PC-3 (cell line): ENCODE measurements around the gene POU2F1. TPM values are rescaled to one million over a fixed set of nuclear protein-coding genes. Genes with fewer than 3 reads are reported as not detected.

Experiments
- ATAC-seq: fragments of 200-7000 bp; cut with Tn5 transposase; 2 replicates; pipeline ENCODE4 v1.9.1; 2020; ENCODE audit warnings: mild to moderate bottlenecking, moderate library complexity
- BruUV-seq: library from RNA; stranded (reverse); fragments of 400-500 nt; replicated peaks from 2 replicates; lab custom pipeline; 2021; lab: Mats Ljungman, UMichigan
- CTCF ChIA-PET: fragments of 300-600 bp; sonication (Branson Sonifier 250); formaldehyde crosslinking; loops from one replicate; lab custom pipeline; 2022; ENCODE audit warnings: antibody characterized with exemption; lab: Charles Lee
- POLR2A ChIA-PET: fragments of 300-600 bp; sonication (Branson Sonifier 250); formaldehyde crosslinking; loops from one replicate; lab custom pipeline; 2022; ENCODE audit warnings: antibody characterized with exemption; ENCODE audit not compliant: unreplicated experiment; lab: Charles Lee
- DNase-seq: peaks from one replicate; pipeline ENCODE4 v3.0.0-alpha.2; 2015
- H2AFZ ChIP-seq: fragments of 300-600 bp; sonication (generic); 2 replicates; pipeline ENCODE4 v1.6.0; 2016; ENCODE audit warnings: antibody characterized with exemption, low read length
- H3F3A ChIP-seq: fragments of 300-600 bp; sonication (generic); one replicate; pipeline ENCODE4 v1.6.0; 2017; ENCODE audit warnings: antibody characterized with exemption, low read length, control low read depth, mild to moderate bottlenecking; ENCODE audit not compliant: unreplicated experiment
- H3K27ac ChIP-seq: fragments of 300-600 bp; sonication (generic); 2 replicates; pipeline ENCODE4 v1.5.1; 2016; ENCODE audit warnings: mild to moderate bottlenecking, low read length
- H3K27me3 ChIP-seq: fragments of 300-600 bp; sonication (generic); 2 replicates; pipeline ENCODE4 v1.6.1; 2016; ENCODE audit warnings: low read length, mixed read lengths
- H3K36me3 ChIP-seq: fragments of 300-600 bp; sonication (generic); 2 replicates; pipeline ENCODE4 v1.6.1; 2016; ENCODE audit warnings: low read depth, mixed run types, low read length, mixed read lengths
- H3K4me1 ChIP-seq: fragments of 300-600 bp; sonication (generic); 2 replicates; pipeline ENCODE4 v1.5.1; 2016; ENCODE audit warnings: low read length; ENCODE audit not compliant: insufficient read depth
- H3K4me2 ChIP-seq: fragments of 300-600 bp; sonication (generic); 2 replicates; pipeline ENCODE4 v1.6.0; 2016; ENCODE audit warnings: low read length
- H3K4me3 ChIP-seq: fragments of 300-600 bp; sonication (generic); 2 replicates; pipeline ENCODE4 v1.5.1; 2016; ENCODE audit warnings: mild to moderate bottlenecking, low read length, mixed read lengths
- H3K79me2 ChIP-seq: fragments of 300-600 bp; sonication (generic); 2 replicates; pipeline ENCODE4 v1.6.1; 2017; ENCODE audit warnings: low read length, mixed read lengths
- H3K9ac ChIP-seq: fragments of 300-600 bp; sonication (generic); 2 replicates; pipeline ENCODE4 v1.6.0; 2016; ENCODE audit warnings: mild to moderate bottlenecking, low read length
- H3K9me2 ChIP-seq: fragments of 300-600 bp; sonication (generic); replicated peaks from 2 replicates; pipeline ENCODE4 v1.6.1; 2016; ENCODE audit warnings: mixed run types, low read length, mixed read lengths
- H3K9me3 ChIP-seq: fragments of 300-600 bp; sonication (generic); 2 replicates; pipeline ENCODE4 v1.6.1; 2016; ENCODE audit warnings: low read length, mixed read lengths
- H4K20me1 ChIP-seq: fragments of 300-600 bp; sonication (generic); 2 replicates; pipeline ENCODE4 v1.6.1; 2016; ENCODE audit warnings: low read length, mixed read lengths
- CTCF ChIP-seq: fragments of 300-600 bp; sonication (generic); conservative IDR thresholded peaks from 2 replicates; pipeline ENCODE4 v1.5.1; 2017; ENCODE audit warnings: antibody characterized with exemption, low read depth, mild to moderate bottlenecking, low read length
- EZH2 ChIP-seq: fragments of 300-600 bp; sonication (generic); IDR thresholded peaks from one replicate; pipeline ENCODE4 v1.6.1; 2017; ENCODE audit warnings: antibody characterized with exemption, mild to moderate bottlenecking, low read length; ENCODE audit not compliant: unreplicated experiment
- EZH2phosphoT487 ChIP-seq: fragments of 300-600 bp; sonication (generic); IDR thresholded peaks from 2 replicates; pipeline ENCODE4 v1.6.1; 2018; ENCODE audit warnings: mild to moderate bottlenecking, antibody characterized with exemption, low read length, borderline replicate concordance
- intact Hi-C: fragments of 100-400 bp; cut with micrococcal nuclease; formaldehyde crosslinking; loops from 2 replicates; pipeline ENCODE4 v1.9.0; 2023
- total RNA-seq: library from RNA; depleted of rRNA; stranded (reverse); fragments of >200 nt; gene quantifications from 2 replicates; pipeline ENCODE4 v1.2.3, GENCODE V29; 2014; rRNA removed

The POU2F1 gene
- total RNA-seq, 1 experiment from 2014 or later: 8.7 TPM

GRCh38 chr1:167473761-167474160 lies 253.1 kb downstream of the POU2F1 start:
- intact Hi-C loops: no loop called here
- H4K20me1 ChIP-seq: no peaks in the 10 kb centered on the region
- CTCF ChIA-PET: no interaction called here
- TF ChIP-seq EZH2phosphoT487 (no peak), CTCF (no peak), EZH2 (no peak)
- no peak overlapping the region for H3K4me2 ChIP-seq
- no peaks in the 10 kb centered on the region for H3K4me1 ChIP-seq
- no peaks in the 10 kb centered on the region for H3K9me3 ChIP-seq
- H3F3A ChIP-seq: no peaks in the 10 kb centered on the region
- H3K79me2 ChIP-seq: no peaks in the 10 kb centered on the region
- DNase-seq (no peak), ATAC-seq (no peak)
- POLR2A ChIA-PET: no interaction called here
- no peaks in the 10 kb centered on the region for H3K36me3 ChIP-seq
- no peak overlapping the region for H3K4me3 ChIP-seq
- H3K27me3 ChIP-seq: peaks cover 24% of the 10 kb centered on the region
- H3K9me2 ChIP-seq: no peaks in the 10 kb centered on the region
- no peak overlapping the region for H3K27ac ChIP-seq
- H2AFZ ChIP-seq: no peak overlapping the region
- no peak overlapping the region for H3K9ac ChIP-seq
- BruUV-seq: no TSS peak

- TF ChIP-seq EZH2phosphoT487 (no peak), EZH2 (no peak), CTCF (no peak)
- peaks cover 25% of the 10 kb centered on the region for H3K27me3 ChIP-seq
- POLR2A ChIA-PET: no interaction called here
- H3K4me3 ChIP-seq: no peak overlapping the region
- H3K36me3 ChIP-seq: no peaks in the 10 kb centered on the region
- H3K79me2 ChIP-seq: no peaks in the 10 kb centered on the region
- no peaks in the 10 kb centered on the region for H3K4me1 ChIP-seq
- CTCF ChIA-PET: no interaction called here
- no TSS peak for BruUV-seq
- intact Hi-C loops: no loop called here
- no peaks in the 10 kb centered on the region for H3K9me3 ChIP-seq
- H3K9me2 ChIP-seq: no peaks in the 10 kb centered on the region
- H2AFZ ChIP-seq: no peak overlapping the region
- H3F3A ChIP-seq: no peaks in the 10 kb centered on the region
- no peaks in the 10 kb centered on the region for H4K20me1 ChIP-seq
- no peak overlapping the region for H3K27ac ChIP-seq
- ATAC-seq (no peak), DNase-seq (no peak)
- no peak overlapping the region for H3K9ac ChIP-seq
- H3K4me2 ChIP-seq: no peak overlapping the region
These were observed 253.5 kb downstream of the POU2F1 start for GRCh38 chr1:167474191-167474641.

GRCh38 chr1:167476061-167476460 lies 255.4 kb downstream of the POU2F1 start:
- Histone ChIP-seq H3K4me3 (no peak overlapping the region), H3K4me1 (no peaks in the 10 kb centered on the region), H3F3A (no peaks in the 10 kb centered on the region), H4K20me1 (no peaks in the 10 kb centered on the region), H3K27ac (no peak overlapping the region), H2AFZ (no peak overlapping the region), H3K9me2 (no peaks in the 10 kb centered on the region), H3K79me2 (no peaks in the 10 kb centered on the region), H3K4me2 (no peak overlapping the region), H3K9me3 (no peaks in the 10 kb centered on the region), H3K9ac (no peak overlapping the region), H3K27me3 (peaks cover 32% of the 10 kb centered on the region), H3K36me3 (no peaks in the 10 kb centered on the region)
- POLR2A ChIA-PET: no interaction called here
- DNase-seq (no peak), ATAC-seq (no peak)
- intact Hi-C loops: no loop called here
- CTCF ChIA-PET: no interaction called here
- no peak for TF ChIP-seq EZH2phosphoT487
- TF ChIP-seq EZH2: no peak
- no peak for TF ChIP-seq CTCF
- no TSS peak for BruUV-seq

Other genes starting within 250 kb of the POU2F1 start
- under 0.01 TPM in 1 of 2 replicates, not detected in the other for gene ILDR2, start 245.3 kb upstream of the POU2F1 start, total RNA-seq
- not detected in 2 replicates for gene MAEL, start 231.6 kb upstream of the POU2F1 start, total RNA-seq
- 0.04 and 0.12 TPM in 2 replicates for gene GPA33, start 130.5 kb upstream of the POU2F1 start, total RNA-seq
- not detected in 2 replicates for gene STYXL2, start 126.8 kb upstream of the POU2F1 start, total RNA-seq